ENCODE results near the gene ADAM23.
A peak's percentile ranks its signal among the peaks of the same experiment; 100 is the strongest.
"Not testable (repeated sequence)": the region's sequence is repeated elsewhere in the genome, so short reads cannot be mapped to it uniquely, and the experiment has no call there.

Gene ADAM23

DNA sequence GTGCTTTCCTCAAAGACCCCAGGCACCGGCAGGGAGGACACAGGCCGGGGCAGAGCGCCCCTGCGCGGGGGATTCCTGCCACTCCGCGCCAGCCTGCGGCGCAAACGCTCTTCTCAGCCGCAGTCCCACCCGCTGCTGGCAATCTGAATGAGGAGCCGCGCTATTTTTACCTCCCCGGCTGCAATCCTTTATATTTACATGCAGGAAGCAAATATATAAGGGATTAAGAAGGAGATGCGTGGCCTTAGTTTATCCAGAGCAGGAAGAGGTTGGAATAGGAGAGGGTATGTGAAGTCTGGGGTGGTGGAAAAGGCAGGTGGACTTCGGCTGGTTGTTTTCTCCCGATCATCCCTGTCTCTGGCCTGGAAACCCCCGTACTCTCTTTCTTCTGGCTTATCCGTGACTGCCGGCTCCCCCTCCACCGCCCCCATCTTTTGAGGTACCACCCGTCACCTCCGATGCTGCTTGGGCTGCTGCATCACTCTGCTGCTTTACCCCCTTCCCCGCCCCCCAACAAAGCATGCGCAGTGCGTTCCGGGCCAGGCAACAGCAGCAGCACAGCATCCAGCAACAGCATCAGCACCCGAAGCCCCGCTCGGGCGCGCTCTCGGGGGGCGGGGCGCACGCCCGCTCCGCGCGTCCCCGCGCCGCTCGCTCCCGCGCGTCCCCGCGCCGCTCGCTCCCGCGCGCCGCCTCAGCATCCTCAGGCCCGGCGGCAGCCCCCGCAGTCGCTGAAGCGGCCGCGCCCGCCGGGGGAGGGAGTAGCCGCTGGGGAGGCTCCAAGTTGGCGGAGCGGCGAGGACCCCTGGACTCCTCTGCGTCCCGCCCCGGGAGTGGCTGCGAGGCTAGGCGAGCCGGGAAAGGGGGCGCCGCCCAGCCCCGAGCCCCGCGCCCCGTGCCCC is at the start of gene ADAM23:
Gene ADAM23, plus strand, starts transcription at position 700 of the 902 bp plus-strand sequence. CDS start 335 bp downstream, outside the sequence.
- peak; percentile 89 for DNase-seq
- Histone ChIP-seq H3K27me3 (ENCODE audit: insufficient read depth, low read depth, severe bottlenecking) (no peaks in the 10 kb centered on the region), H3K36me3 (no peaks in the 10 kb centered on the region), H3K27ac (no peak within 1 kb of the TSS), H3K4me3 (ENCODE audit: low read depth, low read length) (peak within 1 kb of the TSS; percentile 64), H3K9me3 (ENCODE audit: severe bottlenecking) (no peaks in the 10 kb centered on the region)
- TF ChIP-seq, protein P1, sequence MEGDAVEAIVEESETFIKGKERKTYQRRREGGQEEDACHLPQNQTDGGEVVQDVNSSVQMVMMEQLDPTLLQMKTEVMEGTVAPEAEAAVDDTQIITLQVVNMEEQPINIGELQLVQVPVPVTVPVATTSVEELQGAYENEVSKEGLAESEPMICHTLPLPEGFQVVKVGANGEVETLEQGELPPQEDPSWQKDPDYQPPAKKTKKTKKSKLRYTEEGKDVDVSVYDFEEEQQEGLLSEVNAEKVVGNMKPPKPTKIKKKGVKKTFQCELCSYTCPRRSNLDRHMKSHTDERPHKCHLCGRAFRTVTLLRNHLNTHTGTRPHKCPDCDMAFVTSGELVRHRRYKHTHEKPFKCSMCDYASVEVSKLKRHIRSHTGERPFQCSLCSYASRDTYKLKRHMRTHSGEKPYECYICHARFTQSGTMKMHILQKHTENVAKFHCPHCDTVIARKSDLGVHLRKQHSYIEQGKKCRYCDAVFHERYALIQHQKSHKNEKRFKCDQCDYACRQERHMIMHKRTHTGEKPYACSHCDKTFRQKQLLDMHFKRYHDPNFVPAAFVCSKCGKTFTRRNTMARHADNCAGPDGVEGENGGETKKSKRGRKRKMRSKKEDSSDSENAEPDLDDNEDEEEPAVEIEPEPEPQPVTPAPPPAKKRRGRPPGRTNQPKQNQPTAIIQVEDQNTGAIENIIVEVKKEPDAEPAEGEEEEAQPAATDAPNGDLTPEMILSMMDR (IDR thresholded peaks at IDR 0.05; ENCODE audit: low read depth, low read length): peak; percentile 89

DNA sequence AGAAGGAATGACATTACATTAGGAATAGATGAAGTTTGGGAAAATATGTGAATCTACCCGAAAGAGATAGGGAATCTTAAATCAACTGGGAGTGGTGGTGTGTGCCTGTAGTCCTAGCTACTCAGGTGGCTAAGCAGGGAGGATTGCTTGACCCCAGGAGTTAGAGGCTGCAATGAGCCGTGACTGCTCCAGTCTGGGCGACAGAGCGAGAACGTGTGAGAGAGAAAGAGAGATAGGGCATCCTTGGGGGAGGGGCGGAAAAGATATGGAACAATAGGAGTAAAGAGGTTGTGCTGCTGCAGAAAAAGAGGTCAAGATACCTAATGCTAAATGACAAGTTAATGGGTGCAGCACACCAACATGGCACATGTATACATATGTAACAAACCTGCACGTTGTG is 47.1 kb upstream of the ADAM23 start:
- Histone ChIP-seq H3K27ac (no peak overlapping the region), H3K27me3 (ENCODE audit: insufficient read depth, low read depth, severe bottlenecking) (no peaks in the 10 kb centered on the region), H3K9me3 (ENCODE audit: severe bottlenecking) (peaks cover 2% of the 10 kb centered on the region), H3K36me3 (no peaks in the 10 kb centered on the region), H3K4me3 (ENCODE audit: low read depth, low read length) (no peak overlapping the region)
- TF ChIP-seq, protein P1 (IDR thresholded peaks at IDR 0.05; ENCODE audit: low read depth, low read length): no peak
- DNase-seq: peak; percentile 40

DNA sequence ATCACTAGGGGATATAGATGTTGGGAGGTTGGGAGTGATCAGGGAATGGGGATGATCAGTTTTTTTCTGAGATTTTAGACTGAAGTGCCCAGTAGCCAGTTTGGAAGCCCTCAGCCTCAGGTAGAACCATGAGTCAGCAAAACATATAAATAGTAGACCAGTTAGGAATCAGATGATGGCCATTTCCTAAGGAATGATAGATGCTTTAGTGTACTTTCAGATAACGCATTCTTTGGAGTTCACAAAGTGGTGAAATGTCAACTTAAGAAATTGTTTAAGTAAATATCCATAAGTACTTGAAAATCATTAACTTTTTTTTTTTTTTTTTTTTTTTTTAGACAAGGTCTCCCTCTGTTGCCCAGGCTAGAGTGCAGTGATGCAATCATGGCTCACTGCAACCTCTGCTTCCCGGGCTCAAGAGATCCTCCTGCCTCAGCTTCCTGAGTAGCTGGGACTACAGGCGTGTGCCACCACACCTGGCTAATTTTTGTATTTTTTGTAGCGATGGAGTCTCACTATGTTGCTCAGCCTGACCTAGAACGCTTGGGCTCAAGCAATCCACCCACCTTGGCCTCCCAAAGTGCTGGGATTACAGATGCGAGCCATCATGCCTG is 40.3 kb upstream of the ADAM23 start:
- H3K4me3 ChIP-seq (ENCODE audit: low read depth, low read length); H3K27ac ChIP-seq; H3K9me3 ChIP-seq (ENCODE audit: severe bottlenecking); H3K36me3 ChIP-seq; DNase-seq; H3K27me3 ChIP-seq (ENCODE audit: insufficient read depth, low read depth, severe bottlenecking): not testable (repeated sequence)

GRCh38 chr2:206408323-206409320 is 34.7 kb upstream of the ADAM23 start:
- no peak for DNase-seq
- TF ChIP-seq, protein P1 (IDR thresholded peaks at IDR 0.05; ENCODE audit: low read depth, low read length): no peak
- Histone ChIP-seq H3K36me3 (no peaks in the 10 kb centered on the region), H3K9me3 (ENCODE audit: severe bottlenecking) (no peaks in the 10 kb centered on the region), H3K27ac (no peak overlapping the region), H3K27me3 (ENCODE audit: insufficient read depth, low read depth, severe bottlenecking) (no peaks in the 10 kb centered on the region), H3K4me3 (ENCODE audit: low read depth, low read length) (no peak overlapping the region)

GRCh38 chr2:206410714-206411113 is 32.6 kb upstream of the ADAM23 start:
- Histone ChIP-seq H3K27ac (no peak overlapping the region), H3K27me3 (ENCODE audit: insufficient read depth, low read depth, severe bottlenecking) (no peaks in the 10 kb centered on the region), H3K9me3 (ENCODE audit: severe bottlenecking) (no peaks in the 10 kb centered on the region), H3K4me3 (ENCODE audit: low read depth, low read length) (no peak overlapping the region), H3K36me3 (no peaks in the 10 kb centered on the region)
- TF ChIP-seq, protein P1 (IDR thresholded peaks at IDR 0.05; ENCODE audit: low read depth, low read length): no peak
- DNase-seq: no peak
